ENCODE results near the gene LTB4R. TPM values are rescaled to one million over a fixed set of nuclear protein-coding genes. Genes with fewer than 3 reads are reported as not detected.
A peak's percentile ranks its signal among the peaks of the same experiment; 100 is the strongest.

The LTB4R gene
- total and polyA plus RNA-seq, 2 donors from 2014 or later, result 4.6 to 9.3 TPM

- no peak for TF ChIP-seq CTCF (IDR thresholded peaks at IDR 0.05; ENCODE audit: borderline replicate concordance, extremely low read depth, insufficient read depth)
- Histone ChIP-seq H3K27ac (ENCODE audit: low read depth in 2 of 2, low read length in 2 of 2) (no peak overlapping the region), H3K9me3 (ENCODE audit: control insufficient read depth in 2 of 3, insufficient read depth in 1 of 3, low read length in 3 of 3) (no peaks in the 10 kb centered on the region), H3K4me3 (ENCODE audit: low read length in 3 of 3) (no peak overlapping the region), H3K4me1 (ENCODE audit: control insufficient read depth in 2 of 3, insufficient read depth in 2 of 3, low read depth in 1 of 3, low read length in 3 of 3) (peaks cover 0 to 11% (median 10%) of the 10 kb centered on the region in 3 donors), H3K36me3 (ENCODE audit: control insufficient read depth in 2 of 3, insufficient read depth in 3 of 3, low read length in 3 of 3) (no peaks in the 10 kb centered on the region), H3K27me3 (ENCODE audit: control insufficient read depth, insufficient read depth, low read length) (peaks cover 14% of the 10 kb centered on the region), H3K9ac (ENCODE audit: low read length in 3 of 3) (no peak overlapping the region)
- FAIRE-seq (no peak), DNase-seq (no peak)
- intact Hi-C loops (cut with DNase I), result no loop called here
Observed at GRCh38 chr14:24330973-24331674, 19.8 kb downstream of the LTB4R start.

- intact Hi-C loops (cut with DNase I), result no loop called here
- no peak for TF ChIP-seq CTCF (IDR thresholded peaks at IDR 0.05; ENCODE audit: borderline replicate concordance, extremely low read depth, insufficient read depth)
- no peaks in the 10 kb centered on the region for H3K36me3 ChIP-seq (ENCODE audit: control insufficient read depth in 2 of 3, insufficient read depth in 3 of 3, low read length in 3 of 3)
- DNase-seq, result peak in 2 of 5 donors; percentile 25 to 77
- peaks cover 14% of the 10 kb centered on the region for H3K27me3 ChIP-seq (ENCODE audit: control insufficient read depth, insufficient read depth, low read length)
- H3K9me3 ChIP-seq (ENCODE audit: control insufficient read depth in 2 of 3, insufficient read depth in 1 of 3, low read length in 3 of 3), result no peaks in the 10 kb centered on the region
- H3K4me3 ChIP-seq (ENCODE audit: low read length in 3 of 3), result peak overlapping the region in 1 of 3 donors; percentile 56
- H3K9ac ChIP-seq (ENCODE audit: low read length in 3 of 3), result no peak overlapping the region
- peaks cover 0 to 11% (median 10%) of the 10 kb centered on the region in 3 donors for H3K4me1 ChIP-seq (ENCODE audit: control insufficient read depth in 2 of 3, insufficient read depth in 2 of 3, low read depth in 1 of 3, low read length in 3 of 3)
- H3K27ac ChIP-seq (ENCODE audit: low read depth in 2 of 2, low read length in 2 of 2), result no peak overlapping the region
- FAIRE-seq, result no peak
Observed at GRCh38 chr14:24331731-24332267, 20.5 kb downstream of the LTB4R start.

GRCh38 chr14:24332268-24332993 is 21.1 kb downstream of the LTB4R start:
- Histone ChIP-seq H3K9ac (ENCODE audit: low read length in 3 of 3) (no peak overlapping the region), H3K27ac (ENCODE audit: low read depth in 2 of 2, low read length in 2 of 2) (no peak overlapping the region), H3K4me3 (ENCODE audit: low read length in 3 of 3) (peak overlapping the region in 2 of 3 donors; percentile 30 to 56), H3K9me3 (ENCODE audit: control insufficient read depth in 2 of 3, insufficient read depth in 1 of 3, low read length in 3 of 3) (no peaks in the 10 kb centered on the region), H3K27me3 (ENCODE audit: control insufficient read depth, insufficient read depth, low read length) (peaks cover 14% of the 10 kb centered on the region), H3K36me3 (ENCODE audit: control insufficient read depth in 2 of 3, insufficient read depth in 3 of 3, low read length in 3 of 3) (no peaks in the 10 kb centered on the region), H3K4me1 (ENCODE audit: control insufficient read depth in 2 of 3, insufficient read depth in 2 of 3, low read depth in 1 of 3, low read length in 3 of 3) (peaks cover 0 to 11% (median 10%) of the 10 kb centered on the region in 3 donors)
- DNase-seq (peak; percentile 85 to 88 (median 87)), FAIRE-seq (no peak)
- peak; percentile 79 for TF ChIP-seq CTCF (IDR thresholded peaks at IDR 0.05; ENCODE audit: borderline replicate concordance, extremely low read depth, insufficient read depth)
- intact Hi-C loops (cut with DNase I), result no loop called here
